ENCODE results near the gene RPL13A.

The RPL13A gene

DNA sequence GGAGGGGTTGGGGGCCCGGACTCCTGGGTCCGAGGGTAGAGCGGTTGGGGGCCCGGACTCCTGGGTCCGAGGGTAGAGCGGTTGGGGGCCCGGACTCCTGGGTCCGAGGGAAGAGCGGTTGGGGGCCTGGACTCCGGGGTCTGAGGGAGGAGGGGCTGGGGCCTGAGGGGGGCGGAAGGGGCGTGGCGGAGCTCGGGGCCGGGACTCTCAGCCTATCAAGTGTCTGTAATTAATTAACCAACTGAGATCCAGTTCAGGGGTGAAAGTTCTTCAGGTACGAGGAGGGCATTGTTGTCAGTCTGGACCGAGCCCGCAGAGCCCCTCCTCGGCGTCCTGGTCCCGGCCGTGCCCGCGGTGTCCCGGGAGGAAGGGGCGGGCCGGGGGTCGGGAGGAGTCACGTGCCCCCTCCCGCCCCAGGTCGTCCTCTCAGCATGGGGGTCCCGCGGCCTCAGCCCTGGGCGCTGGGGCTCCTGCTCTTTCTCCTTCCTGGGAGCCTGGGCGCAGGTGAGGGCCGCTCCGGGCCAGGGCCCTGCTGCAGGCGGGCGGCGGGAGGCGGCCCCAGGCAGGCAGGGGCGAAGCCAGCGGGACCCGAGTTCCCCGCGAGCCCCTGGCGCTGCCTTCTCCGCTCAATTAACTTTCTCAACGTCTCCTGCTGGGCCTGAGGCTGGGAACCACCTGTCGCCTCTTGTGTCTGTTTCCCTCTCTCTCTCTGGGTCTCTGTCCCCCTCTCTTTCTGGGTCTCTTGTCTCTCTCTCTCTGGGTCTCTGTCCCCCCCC lies 25.8 kb downstream of the RPL13A start:
- DNase-seq: no peak

DNA sequence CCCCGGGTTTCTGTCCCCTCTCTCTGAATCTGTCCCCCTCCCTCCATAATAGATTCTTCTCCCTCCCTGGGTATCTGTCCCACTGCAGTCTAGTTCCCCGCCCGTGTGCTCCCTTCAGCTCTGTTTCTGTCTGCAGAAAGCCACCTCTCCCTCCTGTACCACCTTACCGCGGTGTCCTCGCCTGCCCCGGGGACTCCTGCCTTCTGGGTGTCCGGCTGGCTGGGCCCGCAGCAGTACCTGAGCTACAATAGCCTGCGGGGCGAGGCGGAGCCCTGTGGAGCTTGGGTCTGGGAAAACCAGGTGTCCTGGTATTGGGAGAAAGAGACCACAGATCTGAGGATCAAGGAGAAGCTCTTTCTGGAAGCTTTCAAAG lies 26.3 kb downstream of the RPL13A start:
- DNase-seq: no peak

DNA sequence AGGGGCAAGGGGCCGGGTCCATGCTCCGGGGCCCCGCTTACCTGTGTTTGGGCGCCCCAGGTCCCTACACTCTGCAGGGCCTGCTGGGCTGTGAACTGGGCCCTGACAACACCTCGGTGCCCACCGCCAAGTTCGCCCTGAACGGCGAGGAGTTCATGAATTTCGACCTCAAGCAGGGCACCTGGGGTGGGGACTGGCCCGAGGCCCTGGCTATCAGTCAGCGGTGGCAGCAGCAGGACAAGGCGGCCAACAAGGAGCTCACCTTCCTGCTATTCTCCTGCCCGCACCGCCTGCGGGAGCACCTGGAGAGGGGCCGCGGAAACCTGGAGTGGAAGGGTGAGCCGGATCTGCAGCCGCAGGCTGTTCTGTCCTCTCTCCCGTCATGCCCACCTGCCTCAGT lies 26.7 kb downstream of the RPL13A start:
- DNase-seq: no peak

DNA sequence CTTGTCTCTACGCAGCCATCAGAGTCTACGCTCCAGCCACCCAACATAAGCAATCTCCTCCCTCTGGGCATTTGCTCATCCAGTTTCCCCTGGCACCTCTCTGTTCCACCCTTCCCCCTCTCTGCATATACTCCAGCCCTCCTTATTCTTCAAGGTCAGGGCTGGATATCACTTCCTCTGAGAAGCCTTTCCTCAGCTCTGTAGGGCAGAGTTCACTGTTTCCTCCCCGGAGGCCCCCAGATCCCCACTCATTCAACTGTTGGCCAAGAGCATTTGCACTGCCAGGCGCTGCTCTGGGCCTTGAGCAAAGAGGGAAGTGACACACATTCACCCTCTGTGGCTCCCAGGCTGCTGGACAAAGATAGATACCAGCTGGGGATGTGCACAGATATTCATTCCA lies 28.4 kb downstream of the RPL13A start:
- DNase-seq: no peak

DNA sequence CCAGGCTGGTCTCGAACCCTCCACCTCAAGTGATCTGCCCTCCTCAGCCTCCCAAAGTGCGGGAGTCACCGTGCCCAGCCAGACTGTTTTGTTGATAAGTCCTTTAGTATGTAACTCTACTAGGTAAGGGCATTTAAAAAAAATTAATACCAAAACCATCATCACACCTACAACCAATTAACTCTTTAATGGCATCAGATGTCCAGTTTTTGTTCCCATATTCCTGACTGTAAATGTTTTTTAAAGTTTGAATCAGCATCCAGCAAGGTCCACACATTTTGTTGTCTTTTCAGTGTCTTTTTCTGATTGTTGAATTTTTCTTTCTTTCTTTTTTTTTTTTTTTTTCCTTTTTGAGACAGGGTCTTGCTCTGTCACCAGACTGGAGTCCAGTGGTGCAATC lies 30.6 kb downstream of the RPL13A start:
- DNase-seq: no peak

DNA sequence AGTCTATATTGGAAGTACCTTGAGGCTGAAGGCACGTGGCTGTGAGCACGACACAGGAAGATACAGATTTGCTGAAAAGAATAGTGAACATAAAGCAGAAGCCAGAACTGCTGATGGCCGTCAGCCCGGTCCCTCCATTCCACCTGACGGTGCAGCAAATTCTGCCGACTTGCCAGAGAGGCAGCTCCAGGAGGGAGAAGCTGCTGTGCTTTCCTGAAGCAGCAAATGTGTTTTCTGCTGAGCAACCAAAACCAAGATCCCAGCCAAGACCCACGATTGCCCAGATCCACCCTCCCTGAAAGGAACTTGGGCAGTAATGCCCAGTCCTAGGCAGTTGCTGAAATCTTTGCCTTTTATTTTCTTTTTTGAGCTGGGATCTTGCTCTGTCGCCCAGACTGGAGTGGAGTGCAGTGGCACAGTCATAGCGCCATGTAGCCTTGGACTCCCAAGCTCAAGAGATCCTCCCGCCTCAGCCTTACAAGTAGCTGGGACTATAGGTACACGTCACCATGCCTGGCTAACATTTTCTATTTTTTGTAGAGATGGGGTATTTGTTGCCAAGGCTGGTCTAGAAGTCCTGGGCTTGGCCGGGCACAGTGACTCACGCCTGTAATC lies 33.4 kb downstream of the RPL13A start:
- no peak for DNase-seq

DNA sequence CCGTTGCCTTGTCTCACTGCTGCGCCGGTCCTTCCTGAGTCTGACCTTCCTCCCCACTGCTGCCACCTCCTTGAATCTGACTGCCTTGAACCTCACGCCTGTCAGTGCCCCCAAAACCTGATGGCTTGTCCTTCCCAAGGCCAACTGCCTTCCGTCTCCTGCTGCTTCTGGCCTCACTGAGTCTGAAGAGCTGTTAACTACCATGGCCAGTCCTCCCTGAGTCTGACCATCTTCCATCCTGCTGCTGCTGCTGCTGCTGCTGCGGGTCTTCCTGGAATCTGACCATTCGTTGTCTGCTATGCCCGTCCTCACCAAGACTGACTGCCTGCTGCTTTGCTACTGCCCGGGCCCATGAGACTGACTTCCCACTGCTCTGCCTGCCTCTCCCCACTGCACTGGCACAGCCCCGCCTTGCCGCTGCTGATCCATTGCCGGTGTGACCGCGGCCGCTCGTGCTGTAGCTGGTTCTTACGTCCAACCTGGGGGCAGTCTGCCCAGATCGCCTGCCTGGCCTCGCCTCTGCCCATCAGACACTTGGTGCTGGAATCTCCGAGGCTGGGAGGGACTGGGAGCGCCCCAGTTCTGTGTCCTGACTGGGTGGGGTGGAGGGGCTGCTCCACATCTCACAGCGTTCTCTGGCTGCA lies 37.5 kb downstream of the RPL13A start:
- no peak for DNase-seq

DNA sequence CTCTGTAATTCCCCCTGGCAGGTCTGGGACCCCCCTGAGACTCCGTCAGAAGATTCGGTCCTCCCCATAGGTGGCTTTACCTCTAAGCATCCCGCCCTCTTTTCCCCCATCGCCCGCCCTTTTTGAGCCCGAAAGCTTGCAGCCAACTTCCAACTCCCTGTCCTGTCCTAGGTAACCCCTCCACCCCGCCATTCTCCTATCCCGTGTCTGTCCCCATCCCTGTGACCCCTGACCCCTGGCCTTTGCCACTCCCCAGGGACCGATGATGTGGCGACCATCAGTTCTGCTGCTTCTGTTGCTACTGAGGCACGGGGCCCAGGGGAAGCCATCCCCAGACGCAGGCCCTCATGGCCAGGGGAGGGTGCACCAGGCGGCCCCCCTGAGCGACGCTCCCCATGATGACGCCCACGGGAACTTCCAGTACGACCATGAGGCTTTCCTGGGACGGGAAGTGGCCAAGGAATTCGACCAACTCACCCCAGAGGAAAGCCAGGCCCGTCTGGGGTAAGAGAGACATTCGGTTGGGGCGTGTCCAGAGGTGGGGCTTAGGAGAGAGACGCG lies 40.9 kb downstream of the RPL13A start:
- no peak for DNase-seq

DNA sequence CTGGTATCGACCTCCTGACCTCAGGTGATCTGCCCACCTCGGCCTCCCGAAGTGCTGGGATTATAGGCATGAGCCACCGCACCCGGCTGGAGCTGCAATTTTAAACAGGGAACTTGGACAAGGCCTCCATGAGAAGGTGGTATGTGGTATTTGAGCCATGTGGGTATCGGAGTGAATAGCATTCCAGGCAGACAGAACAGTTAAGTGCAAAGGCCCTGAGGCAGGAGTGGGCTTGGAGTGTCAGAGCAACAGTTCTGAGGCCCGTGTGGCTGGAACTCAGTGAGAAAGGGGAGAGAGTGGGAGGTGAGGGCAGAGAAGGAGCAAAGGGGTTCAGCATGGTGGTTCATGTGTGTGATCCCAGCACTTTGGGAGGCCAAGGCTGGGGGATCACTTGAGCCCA lies 43.3 kb downstream of the RPL13A start:
- no peak for DNase-seq

DNA sequence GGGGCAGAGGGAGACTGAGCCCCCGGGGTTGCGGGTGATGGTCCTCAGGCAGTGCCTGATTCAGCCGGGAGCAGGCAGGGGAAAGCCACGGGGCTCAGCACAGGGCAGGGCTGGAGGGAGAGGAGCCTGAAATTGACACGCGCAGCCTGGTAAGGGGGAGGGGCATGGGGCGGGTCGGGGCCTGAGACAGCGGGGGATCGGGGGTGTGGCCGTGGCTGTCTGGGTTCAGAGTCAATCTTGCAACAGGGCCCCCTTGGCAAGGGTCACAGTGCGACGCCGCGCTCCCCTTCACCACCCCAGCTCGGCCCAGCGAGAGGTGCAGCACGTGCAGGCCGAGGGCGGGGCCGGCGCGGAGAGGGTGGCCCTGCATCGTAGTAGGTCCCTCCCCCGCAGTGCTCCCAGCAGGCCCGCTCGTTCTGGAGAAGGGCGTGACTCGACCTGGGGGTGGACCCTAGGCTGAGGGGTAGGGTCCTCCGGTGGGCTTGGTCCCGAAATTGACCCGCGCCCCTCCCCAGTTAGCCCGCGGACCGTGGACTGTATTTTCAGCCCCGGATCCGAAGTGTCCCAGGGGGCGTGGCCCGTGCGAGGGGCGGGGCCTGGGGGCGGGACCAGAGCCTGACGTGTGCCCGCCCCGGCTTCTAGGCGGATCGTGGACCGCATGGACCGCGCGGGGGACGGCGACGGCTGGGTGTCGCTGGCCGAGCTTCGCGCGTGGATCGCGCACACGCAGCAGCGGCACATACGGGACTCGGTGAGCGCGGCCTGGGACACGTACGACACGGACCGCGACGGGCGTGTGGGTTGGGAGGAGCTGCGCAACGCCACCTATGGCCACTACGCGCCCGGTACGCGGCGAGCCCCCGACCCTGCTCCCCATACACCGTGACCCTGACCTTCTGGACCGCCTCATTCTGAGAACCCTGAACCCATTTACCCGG lies 46.4 kb downstream of the RPL13A start:
- DNase-seq: peak; percentile 54 to 72

DNA sequence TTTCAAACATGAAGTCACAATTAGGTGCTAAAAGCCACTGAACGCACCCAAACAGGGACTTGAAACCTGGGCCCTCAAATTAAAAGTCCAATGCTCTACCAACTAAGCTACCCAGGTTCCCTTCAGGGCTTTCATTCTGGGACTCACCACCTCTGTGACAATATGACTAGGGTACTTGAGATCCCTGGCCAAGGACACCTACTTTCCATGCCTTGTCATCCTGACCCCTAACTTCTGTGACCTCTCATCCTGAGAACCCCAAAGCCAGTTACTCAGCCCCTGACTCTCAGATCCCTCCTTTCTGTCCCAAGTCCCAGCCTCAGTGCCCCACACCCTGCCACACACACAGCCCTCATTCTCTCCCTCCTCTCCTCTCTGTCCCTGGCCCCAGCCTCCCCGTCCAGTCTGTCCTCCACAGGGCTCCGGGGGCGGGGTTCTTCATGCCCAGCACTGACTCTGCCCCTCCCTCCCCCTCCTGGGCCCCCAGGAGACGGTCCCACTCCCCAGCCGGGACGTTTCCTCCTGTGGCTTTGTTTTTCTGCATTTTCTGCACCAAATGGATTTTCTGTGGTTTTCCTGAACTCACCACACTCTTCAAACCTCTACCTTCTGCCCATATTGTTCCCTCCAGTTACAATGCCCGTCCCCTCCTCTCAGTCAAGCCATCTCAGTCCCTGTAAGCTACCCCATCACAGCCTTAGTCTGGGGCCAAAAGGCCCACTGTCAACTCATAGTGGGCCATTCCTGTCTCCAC lies 47.4 kb downstream of the RPL13A start:
- no peak for DNase-seq

DNA sequence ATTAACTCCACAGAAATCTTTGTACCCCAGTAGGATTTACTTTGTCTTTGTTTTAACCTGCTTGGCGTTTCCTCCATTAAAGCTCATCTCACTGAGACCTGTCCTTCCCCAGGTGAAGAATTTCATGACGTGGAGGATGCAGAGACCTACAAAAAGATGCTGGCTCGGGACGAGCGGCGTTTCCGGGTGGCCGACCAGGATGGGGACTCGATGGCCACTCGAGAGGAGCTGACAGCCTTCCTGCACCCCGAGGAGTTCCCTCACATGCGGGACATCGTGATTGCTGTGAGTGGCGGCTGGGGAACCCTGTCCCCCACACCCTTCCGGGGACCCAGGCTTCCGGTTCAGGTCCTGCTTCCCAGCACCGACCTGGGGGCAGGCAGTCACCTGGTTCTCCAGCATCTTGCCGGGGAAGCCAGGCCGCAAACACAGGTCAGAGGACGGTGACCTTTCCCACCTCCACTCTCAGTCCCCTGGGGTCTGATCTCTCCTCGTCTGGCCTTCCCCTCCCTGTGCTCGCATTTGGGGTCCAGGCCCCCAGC lies 49.6 kb downstream of the RPL13A start:
- DNase-seq: no peak

DNA sequence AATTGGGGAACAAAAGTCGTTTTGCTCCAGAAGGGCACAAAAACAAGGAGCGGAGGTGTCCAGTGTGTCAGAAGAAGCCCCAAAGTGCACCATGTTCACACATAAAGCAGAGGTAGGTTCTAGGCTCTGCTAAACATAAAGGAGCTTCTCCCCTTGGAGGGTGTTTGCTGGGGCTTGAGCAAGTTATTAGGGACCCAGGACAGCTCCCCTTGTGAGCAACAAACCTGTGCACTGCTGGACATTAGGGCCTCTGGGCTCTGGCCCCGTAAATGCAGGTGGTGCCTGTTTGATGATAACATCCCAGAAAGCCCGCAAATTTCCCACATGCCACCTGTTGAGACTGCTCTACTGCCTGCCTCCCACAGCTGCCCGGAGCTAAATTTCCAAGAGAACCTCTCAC lies 51.2 kb downstream of the RPL13A start:
- DNase-seq: no peak

DNA sequence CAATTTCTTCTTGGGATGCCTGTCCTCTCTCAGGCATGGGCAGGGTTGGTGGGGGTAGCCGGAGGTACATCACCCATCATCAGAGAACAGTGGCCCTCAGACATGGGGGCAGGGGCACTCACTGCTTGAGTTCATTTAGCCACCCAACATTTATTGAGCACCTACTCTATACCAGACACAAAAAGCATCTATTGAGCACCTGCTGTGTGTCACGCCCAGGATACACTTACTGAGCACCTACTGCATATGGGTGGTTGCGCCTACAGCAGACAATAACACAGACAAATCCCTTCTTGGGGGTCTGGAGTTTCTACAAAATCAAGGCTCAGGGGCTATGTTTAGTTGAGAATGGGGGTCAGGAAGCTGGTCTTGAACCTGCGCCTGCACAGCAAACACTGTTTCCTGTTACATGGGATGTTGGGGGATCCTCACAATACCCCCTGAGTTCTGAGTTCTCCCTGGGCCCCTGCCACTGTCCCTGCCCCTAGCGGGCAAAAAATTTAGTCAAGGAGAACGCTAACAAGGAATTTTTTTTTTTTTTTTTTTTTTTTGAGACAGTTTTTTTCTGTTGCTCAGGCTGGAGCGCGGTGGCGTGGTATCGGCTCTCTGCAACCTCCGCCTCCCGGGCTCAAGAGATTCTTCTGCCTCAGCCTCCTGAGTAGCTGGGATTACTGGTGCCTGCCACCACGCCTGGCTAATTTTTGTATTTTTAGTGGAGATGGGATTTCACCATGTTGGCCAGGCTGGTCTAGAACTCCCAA lies 52.0 kb downstream of the RPL13A start:
- no peak for DNase-seq

Data from NCI-H1930 (cell line).